Ascending aorta (tissue), 2 donors: ENCODE data around the gene EBLN2. TPM values are rescaled to one million over a fixed set of nuclear protein-coding genes. Genes with fewer than 3 reads are reported as not detected.

Experiments used
- DNase-seq, 2 donors: peaks; one replicate each; pipeline ENCODE4 v3.0.0-alpha.2; 2019; ENCODE audit warnings: low spot score in 2 of 2
- H3K27ac ChIP-seq, 2 donors: fragments of 200-600 bp; sonication (generic); one replicate each; pipeline ENCODE4 v1.5.1; 2016 to 2017; ENCODE audit warnings: mild to moderate bottlenecking in 1 of 2
- H3K27me3 ChIP-seq: fragments of 200-600 bp; sonication (generic); one replicate; pipeline ENCODE4 v1.5.1; 2017
- H3K36me3 ChIP-seq, 2 donors: fragments of 200-600 bp; sonication (generic); one replicate each; pipeline ENCODE4 v1.5.1; 2016
- H3K4me1 ChIP-seq, 2 donors: fragments of 200-600 bp; sonication (generic); one replicate each; pipeline ENCODE4 v1.5.1; 2016 to 2017; ENCODE audit warnings: mild to moderate bottlenecking in 1 of 2
- H3K4me3 ChIP-seq, 2 donors: fragments of 200-600 bp; sonication (generic); one replicate each; pipeline ENCODE4 v1.5.1; 2016 to 2017; ENCODE audit warnings: mild to moderate bottlenecking in 1 of 2
- H3K9me3 ChIP-seq, 2 donors: fragments of 200-600 bp; sonication (generic); one replicate each; pipeline ENCODE4 v1.5.1; 2016
- intact Hi-C: fragments of 100-400 bp; cut with DNase I; formaldehyde crosslinking; loops from one replicate; pipeline ENCODE4 v1.15.1; 2023
- total RNA-seq: library from RNA; depleted of rRNA; stranded (reverse); fragments of >200 nt; gene quantifications from one replicate; pipeline ENCODE4 v1.1.0, GENCODE V29; 2016
- TF ChIP-seq, protein P1 (sequence below), 3 experiments: fragments of 200-600 bp in 2 of 3; fragments of 450-650 bp in 1 of 3; sonication (generic) in 2 of 3; IDR thresholded peaks; one replicate each; pipeline ENCODE4 v1.5.1; 2016 to 2019; ENCODE audit warnings: antibody characterized with exemption in 3 of 3, mild to moderate bottlenecking in 1 of 3, moderate library complexity in 1 of 3

EBLN2 gene
- total RNA-seq, 1 donor from 2014 or later, result 0.53 TPM

DNA sequence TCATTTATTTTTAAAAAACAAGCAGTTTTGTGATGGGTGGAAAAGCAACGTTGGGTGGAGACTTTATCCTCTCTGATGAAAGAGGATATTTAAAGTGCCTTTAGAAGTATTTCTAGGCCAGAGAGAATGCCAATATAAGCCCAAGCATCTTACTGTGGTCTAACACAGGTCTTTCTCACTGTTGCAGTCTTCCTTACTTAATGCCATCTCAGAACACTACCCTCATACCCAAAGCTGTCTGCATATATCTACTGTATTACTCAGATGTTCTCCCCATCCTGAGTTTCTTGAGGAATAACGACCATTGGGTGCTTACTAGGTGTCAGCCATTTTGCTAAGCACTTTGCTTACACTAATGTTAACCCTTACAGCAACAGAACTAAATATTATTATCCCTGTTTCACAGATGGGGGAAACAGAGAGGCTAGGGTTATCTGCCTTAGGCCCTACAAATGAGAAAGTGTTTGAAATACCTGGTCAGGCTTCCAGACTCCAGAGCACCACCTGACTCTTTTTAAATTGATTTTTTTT, 29.8 kb upstream of the EBLN2 start:
- H3K27me3 ChIP-seq, result no peaks in the 10 kb centered on the region
- H3K27ac ChIP-seq, result no peak overlapping the region
- H3K4me3 ChIP-seq, result no peak overlapping the region
- H3K4me1 ChIP-seq, result peaks cover 0 to 9% of the 10 kb centered on the region in 2 donors
- no peaks in the 10 kb centered on the region for H3K9me3 ChIP-seq
- TF ChIP-seq, protein P1, sequence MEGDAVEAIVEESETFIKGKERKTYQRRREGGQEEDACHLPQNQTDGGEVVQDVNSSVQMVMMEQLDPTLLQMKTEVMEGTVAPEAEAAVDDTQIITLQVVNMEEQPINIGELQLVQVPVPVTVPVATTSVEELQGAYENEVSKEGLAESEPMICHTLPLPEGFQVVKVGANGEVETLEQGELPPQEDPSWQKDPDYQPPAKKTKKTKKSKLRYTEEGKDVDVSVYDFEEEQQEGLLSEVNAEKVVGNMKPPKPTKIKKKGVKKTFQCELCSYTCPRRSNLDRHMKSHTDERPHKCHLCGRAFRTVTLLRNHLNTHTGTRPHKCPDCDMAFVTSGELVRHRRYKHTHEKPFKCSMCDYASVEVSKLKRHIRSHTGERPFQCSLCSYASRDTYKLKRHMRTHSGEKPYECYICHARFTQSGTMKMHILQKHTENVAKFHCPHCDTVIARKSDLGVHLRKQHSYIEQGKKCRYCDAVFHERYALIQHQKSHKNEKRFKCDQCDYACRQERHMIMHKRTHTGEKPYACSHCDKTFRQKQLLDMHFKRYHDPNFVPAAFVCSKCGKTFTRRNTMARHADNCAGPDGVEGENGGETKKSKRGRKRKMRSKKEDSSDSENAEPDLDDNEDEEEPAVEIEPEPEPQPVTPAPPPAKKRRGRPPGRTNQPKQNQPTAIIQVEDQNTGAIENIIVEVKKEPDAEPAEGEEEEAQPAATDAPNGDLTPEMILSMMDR (IDR thresholded peaks at IDR 0.05), result no peak
- intact Hi-C loops, result no loop called here
- no peaks in the 10 kb centered on the region for H3K36me3 ChIP-seq
- no peak for DNase-seq

DNA sequence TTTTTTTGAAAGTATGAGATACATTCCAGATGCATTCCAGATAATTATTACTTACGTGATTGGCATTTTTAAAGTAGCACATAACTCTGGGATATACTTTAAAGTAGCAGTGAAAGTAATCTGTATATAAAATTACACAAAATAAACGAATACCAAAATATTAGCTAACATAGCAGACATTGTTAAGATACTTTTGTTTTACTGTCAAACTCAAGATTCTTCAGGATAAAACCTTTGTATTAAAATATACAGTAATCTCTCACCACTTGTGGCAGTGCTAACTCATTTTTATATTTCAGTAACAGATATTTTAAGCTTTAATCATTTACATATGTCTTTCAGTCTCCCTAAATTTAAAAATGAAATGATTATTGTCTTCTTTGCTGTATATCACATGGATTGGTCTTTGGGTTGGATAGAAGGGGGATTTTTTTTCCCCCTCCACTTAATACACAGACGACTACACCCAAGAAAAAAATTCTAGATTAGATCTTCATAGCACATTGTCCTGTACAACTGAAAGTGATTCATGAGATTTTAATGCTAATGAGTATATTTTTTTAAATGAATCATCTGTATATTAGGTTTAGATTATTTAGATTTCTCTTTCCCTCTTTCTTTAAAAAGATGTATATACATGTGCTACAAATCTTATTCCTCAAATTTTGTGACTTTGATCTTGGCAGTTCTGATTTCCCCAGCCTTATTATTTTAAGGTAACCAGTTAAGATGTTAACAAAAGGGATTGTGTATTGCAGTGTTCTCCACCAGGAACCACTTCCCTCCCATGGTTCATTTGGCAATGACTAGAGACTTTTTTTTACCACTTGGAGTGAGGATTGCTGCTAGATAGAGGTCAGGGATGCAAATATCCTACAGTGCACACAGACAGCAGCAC, 24.5 kb upstream of the EBLN2 start:
- Histone ChIP-seq H3K4me1 (peaks cover 0 to 34% of the 10 kb centered on the region in 2 donors), H3K27ac (peak overlapping the region; percentile 73 to 74), H3K4me3 (no peak overlapping the region), H3K9me3 (no peaks in the 10 kb centered on the region), H3K36me3 (no peaks in the 10 kb centered on the region), H3K27me3 (no peaks in the 10 kb centered on the region)
- DNase-seq, result no peak
- TF ChIP-seq, protein P1 (IDR thresholded peaks at IDR 0.05), result no peak
- intact Hi-C loops, result no loop called here

DNA sequence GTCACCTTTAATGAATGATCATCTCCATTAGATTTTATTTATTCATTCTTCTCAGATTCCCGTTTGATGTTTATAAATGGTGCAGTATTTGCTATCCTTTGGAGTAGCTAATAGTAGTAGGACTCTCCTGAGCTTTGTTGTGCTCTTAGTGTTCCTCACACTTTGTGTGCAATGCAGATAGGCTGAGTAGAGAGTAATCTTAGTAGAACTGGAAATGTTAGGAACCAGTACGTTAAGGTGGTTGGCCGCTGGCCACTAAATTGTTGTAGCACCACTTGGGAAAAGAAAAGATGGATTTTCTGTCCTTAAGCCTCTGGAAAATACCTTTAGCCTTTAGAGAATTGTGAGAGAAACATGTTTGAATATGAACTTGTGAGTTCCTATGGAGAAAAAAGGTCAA, 19.9 kb upstream of the EBLN2 start:
- H3K9me3 ChIP-seq, result no peaks in the 10 kb centered on the region
- TF ChIP-seq, protein P1 (IDR thresholded peaks at IDR 0.05), result no peak
- H3K27ac ChIP-seq, result peak overlapping the region in 1 of 2 donors; percentile 24
- DNase-seq, result no peak
- H3K36me3 ChIP-seq, result no peaks in the 10 kb centered on the region
- no peak overlapping the region for H3K4me3 ChIP-seq
- H3K4me1 ChIP-seq, result peaks cover 0 to 32% of the 10 kb centered on the region in 2 donors
- intact Hi-C loops, result no loop called here
- H3K27me3 ChIP-seq, result no peaks in the 10 kb centered on the region

DNA sequence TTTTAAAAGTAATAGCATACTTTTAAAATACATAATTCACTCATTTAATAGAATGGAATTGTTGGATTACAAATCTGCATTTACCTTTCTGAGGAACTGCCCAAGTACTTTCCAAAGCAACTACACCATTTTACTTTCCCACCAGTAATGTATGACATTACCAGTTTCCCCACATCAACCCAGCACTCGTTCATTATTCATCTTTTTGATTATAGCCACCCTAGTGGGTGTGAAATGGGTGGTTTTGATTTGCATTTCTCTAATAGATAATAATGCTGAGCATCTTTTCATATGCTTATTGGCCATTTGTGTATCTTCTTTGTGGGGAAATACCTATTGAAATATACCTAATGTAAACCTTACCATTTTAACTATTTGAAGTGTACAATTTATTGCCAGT, 18.0 kb upstream of the EBLN2 start:
- H3K27ac ChIP-seq, result no peak overlapping the region
- no peak overlapping the region for H3K4me3 ChIP-seq
- H3K9me3 ChIP-seq, result no peaks in the 10 kb centered on the region
- intact Hi-C loops, result no loop called here
- TF ChIP-seq, protein P1 (IDR thresholded peaks at IDR 0.05), result no peak
- no peak for DNase-seq
- H3K4me1 ChIP-seq, result peaks cover 0 to 17% of the 10 kb centered on the region in 2 donors
- peaks cover 0 to 4% of the 10 kb centered on the region in 2 donors for H3K36me3 ChIP-seq
- H3K27me3 ChIP-seq, result no peaks in the 10 kb centered on the region

DNA sequence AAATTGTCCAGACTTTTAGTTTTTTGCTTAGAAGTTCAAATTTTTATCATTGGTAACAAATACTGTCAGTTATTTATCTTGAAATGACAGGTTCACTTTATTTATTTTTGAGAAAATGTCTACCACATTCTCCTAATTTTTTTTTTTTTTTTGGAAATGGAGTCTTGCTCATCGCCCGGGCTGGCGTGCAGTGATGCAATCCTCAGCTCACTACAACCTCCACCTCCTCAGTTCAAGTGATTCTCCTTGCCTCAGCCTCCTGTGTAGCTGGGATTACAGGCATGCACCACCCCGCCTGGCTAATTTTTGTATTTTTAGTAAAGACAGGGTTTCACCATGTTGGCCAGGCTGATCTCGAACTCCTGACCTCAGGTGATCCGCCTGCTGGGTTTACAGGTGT, 16.1 kb upstream of the EBLN2 start:
- intact Hi-C loops, result loop anchor here (2.0 kb wide), 1 partner anchor 49 kb away; the partner anchor contains the start of gene PPP4R2
- TF ChIP-seq, protein P1 (IDR thresholded peaks at IDR 0.05), result no peak
- Histone ChIP-seq H3K4me1 (peaks cover 0 to 11% of the 10 kb centered on the region in 2 donors), H3K36me3 (peaks cover 0 to 7% of the 10 kb centered on the region in 2 donors), H3K27me3 (no peaks in the 10 kb centered on the region), H3K4me3 (no peak overlapping the region), H3K9me3 (no peaks in the 10 kb centered on the region), H3K27ac (no peak overlapping the region)
- no peak for DNase-seq
